Raji (cell line): Measurements from ENCODE around the gene THSD4.

ENCODE experiments used
- POLR2A ChIP-seq: IDR thresholded peaks from 2 replicates; pipeline ENCODE4 v1.6.1; 2011; ENCODE audit warnings: low read depth, low read length, control low read depth; ENCODE audit not compliant: insufficient read depth

Gene THSD4

DNA sequence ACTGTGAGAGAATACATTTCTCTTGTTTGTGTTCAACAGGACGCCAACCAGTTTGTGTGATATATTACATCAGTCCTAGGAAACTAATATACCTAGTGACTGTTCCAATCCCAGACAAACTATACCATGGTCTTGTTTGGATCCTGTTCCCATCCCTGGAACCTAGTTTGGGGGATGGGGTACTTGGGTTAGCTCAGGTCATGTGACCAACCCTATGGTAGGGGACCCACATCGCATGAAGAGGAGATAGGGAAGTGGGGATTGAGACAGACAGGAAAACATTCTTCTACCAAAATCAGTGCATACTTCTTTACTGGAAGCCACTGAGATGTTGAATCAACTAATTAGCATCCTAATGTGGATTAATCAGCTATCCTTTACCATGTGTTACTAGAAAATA is 146.1 kb downstream of the THSD4 start:
- no peak for TF ChIP-seq POLR2A

GRCh38 chr15:71261909-71262308 is 146.6 kb downstream of the THSD4 start:
- no peak for TF ChIP-seq POLR2A

- no peak for TF ChIP-seq POLR2A
Measured at GRCh38 chr15:71262599-71262998, 147.3 kb downstream of the THSD4 start.

GRCh38 chr15:71271327-71271726 is 156.1 kb downstream of the THSD4 start:
- no peak for TF ChIP-seq POLR2A

DNA sequence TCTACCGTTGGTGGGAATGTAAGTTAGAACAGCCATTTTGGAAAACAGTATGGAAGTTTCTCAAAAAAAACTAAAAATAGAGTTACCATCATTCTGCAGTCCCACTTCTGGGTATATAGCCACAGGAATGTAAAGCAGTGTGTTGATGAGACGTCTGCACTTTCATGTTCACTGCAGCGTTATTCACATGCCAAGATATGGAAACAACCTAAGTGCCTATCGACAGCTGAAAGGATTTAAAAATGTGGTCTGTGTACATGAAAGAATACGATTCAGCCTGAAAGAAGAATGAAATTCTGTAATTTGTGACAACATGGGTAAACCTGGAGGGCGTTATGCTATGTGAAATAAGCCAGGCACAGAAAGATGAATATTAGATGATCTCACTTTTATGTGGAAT is 157.7 kb downstream of the THSD4 start:
- TF ChIP-seq POLR2A: no peak

GRCh38 chr15:71273731-71274447 is 158.6 kb downstream of the THSD4 start:
- no peak for TF ChIP-seq POLR2A

- no peak for TF ChIP-seq POLR2A
Measured at GRCh38 chr15:71274448-71274798, 159.2 kb downstream of the THSD4 start.

GRCh38 chr15:71275098-71275497 is 159.8 kb downstream of the THSD4 start:
- no peak for TF ChIP-seq POLR2A

GRCh38 chr15:71275566-71276335 is 160.5 kb downstream of the THSD4 start:
- TF ChIP-seq POLR2A: no peak

DNA sequence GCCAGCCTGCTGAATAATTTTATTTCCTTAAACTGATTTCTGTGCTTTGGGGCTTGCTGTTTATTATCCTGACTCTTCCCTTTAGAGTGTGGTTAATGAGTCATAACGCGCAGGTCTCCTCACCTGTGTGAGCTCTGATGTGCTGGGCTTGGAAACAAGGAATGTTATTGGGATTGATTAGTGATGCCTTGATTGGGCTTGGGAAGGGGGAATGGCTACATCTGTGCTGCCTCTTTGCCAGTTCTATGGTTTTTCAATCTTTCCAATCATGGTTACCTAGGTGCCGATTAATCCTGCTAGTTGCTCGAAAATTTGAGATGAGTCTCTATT is 161.0 kb downstream of the THSD4 start:
- TF ChIP-seq POLR2A: no peak

- no peak for TF ChIP-seq POLR2A
Measured at GRCh38 chr15:71278989-71279756, 163.9 kb downstream of the THSD4 start.

- TF ChIP-seq POLR2A: no peak
Measured at GRCh38 chr15:71279757-71280141, 164.5 kb downstream of the THSD4 start.

DNA sequence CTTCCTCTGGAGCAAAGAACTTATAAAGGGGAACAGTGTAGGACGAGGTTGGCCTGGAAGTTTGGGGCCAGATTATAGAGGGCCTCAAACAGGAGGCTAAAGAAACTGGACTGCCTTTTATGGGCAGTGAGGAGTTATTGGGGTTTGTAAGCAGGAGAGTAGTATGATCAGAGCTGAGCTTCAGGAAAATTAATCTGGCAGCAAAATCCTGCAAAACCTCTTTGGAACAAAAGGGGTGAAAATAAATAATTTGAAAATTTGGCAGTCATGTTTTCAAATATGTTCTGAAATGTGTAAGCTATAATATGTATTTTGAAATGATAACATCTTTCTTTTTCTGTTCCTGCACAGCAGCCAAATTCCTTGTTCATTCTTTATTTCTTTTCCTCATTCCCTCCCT is 164.9 kb downstream of the THSD4 start:
- no peak for TF ChIP-seq POLR2A

- no peak for TF ChIP-seq POLR2A
Measured at GRCh38 chr15:71281256-71281655, 166.0 kb downstream of the THSD4 start.

- no peak for TF ChIP-seq POLR2A
Measured at GRCh38 chr15:71282076-71282475, 166.8 kb downstream of the THSD4 start.
